ENCODE data around the gene U2AF1L4.

Gene U2AF1L4

DNA sequence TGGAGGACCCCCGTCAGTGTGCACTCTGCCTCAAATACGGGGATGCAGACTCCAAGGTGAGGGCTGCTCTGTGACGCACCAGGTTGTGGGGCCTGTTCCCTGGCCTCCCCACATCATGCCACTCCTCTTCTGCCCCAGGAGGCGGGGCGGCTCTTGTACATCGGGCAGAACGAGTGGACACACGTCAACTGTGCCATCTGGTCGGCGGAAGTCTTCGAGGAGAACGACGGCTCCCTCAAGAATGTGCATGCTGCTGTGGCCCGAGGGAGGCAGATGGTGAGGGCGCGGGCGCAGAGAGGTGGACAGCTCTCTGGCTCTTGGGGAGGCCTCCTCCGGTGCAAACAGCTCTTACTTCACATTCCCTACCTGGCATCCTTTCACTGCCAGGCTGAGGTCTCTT, 16.2 kb downstream of the U2AF1L4 start:
- TF ChIP-seq YY1 (IDR thresholded peaks at IDR 0.05; ENCODE audit: low read depth): no peak
- TF ChIP-seq, protein P1, sequence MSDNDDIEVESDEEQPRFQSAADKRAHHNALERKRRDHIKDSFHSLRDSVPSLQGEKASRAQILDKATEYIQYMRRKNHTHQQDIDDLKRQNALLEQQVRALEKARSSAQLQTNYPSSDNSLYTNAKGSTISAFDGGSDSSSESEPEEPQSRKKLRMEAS (IDR thresholded peaks at IDR 0.05): no peak
- no peak for TF ChIP-seq RAD21 (IDR thresholded peaks at IDR 0.05; ENCODE audit: low read depth)
- TF ChIP-seq NFIC (IDR thresholded peaks at IDR 0.05): no peak
- TF ChIP-seq CEBPB (IDR thresholded peaks at IDR 0.05): no peak

DNA sequence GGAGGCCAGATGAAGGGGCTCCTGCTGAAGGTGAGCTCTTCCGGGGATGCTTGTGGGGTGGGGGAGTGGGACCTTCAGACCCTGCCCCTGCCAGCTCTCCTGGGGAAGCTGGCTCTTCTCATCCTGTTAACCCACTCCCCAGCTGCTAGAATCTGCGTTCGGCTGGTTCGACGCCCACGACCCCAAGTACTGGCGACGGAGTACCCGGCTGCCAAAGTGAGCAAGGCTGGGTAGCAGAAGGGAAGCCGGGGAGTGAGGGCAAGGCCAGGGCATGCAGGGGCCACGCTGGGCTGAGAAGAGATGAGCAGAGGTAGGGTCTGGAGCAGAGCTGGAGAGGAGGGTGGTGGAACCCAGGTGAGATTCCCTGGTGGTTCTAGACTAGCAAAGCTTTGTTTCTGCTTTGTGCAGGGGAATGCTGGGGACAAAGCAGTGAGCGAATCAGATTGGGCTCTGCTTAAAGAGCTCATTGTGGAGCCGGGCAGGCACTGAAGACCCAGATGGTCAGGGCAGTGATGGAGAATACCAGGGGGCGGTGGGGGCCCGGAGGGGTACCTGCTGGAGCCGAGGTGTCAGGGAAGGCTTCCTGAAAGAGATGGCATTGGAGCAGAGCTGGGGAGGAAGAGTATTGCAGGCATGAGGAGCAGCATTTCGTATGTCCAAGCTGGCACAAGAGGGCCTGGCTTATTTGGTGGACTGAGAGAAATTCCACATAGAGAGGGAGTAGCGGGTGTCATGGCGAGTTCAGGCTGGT, 17.1 kb downstream of the U2AF1L4 start:
- TF ChIP-seq YY1 (IDR thresholded peaks at IDR 0.05; ENCODE audit: low read depth): no peak

GRCh38 chr19:35727053-35727955, 17.9 kb downstream of the U2AF1L4 start:
- no peak for TF ChIP-seq EP300 (IDR thresholded peaks at IDR 0.05; ENCODE audit: borderline replicate concordance)
- no peak for TF ChIP-seq FOXM1 (IDR thresholded peaks at IDR 0.05; ENCODE audit: borderline replicate concordance, low read depth)

GRCh38 chr19:35725216-35725861, 19.9 kb downstream of the U2AF1L4 start:
- no peak for TF ChIP-seq CEBPB (IDR thresholded peaks at IDR 0.05)
- TF ChIP-seq FOXM1 (IDR thresholded peaks at IDR 0.05; ENCODE audit: borderline replicate concordance, low read depth): no peak
- no peak for TF ChIP-seq REST (IDR thresholded peaks at IDR 0.05; ENCODE audit: low read depth)
- no peak for TF ChIP-seq RAD21 (IDR thresholded peaks at IDR 0.05; ENCODE audit: low read depth)
- no peak for TF ChIP-seq EP300 (IDR thresholded peaks at IDR 0.05; ENCODE audit: borderline replicate concordance)
- no peak for TF ChIP-seq EGR1 (IDR thresholded peaks at IDR 0.05)
- no peak for TF ChIP-seq TCF12 (IDR thresholded peaks at IDR 0.05; ENCODE audit: low read depth)
- no peak for TF ChIP-seq TAF1 (IDR thresholded peaks at IDR 0.05; ENCODE audit: low read depth)
- TF ChIP-seq, protein P2, sequence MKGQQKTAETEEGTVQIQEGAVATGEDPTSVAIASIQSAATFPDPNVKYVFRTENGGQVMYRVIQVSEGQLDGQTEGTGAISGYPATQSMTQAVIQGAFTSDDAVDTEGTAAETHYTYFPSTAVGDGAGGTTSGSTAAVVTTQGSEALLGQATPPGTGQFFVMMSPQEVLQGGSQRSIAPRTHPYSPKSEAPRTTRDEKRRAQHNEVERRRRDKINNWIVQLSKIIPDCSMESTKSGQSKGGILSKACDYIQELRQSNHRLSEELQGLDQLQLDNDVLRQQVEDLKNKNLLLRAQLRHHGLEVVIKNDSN (IDR thresholded peaks at IDR 0.05): no peak
- no peak for TF ChIP-seq ZBTB7A (IDR thresholded peaks at IDR 0.05; ENCODE audit: low read depth)

DNA sequence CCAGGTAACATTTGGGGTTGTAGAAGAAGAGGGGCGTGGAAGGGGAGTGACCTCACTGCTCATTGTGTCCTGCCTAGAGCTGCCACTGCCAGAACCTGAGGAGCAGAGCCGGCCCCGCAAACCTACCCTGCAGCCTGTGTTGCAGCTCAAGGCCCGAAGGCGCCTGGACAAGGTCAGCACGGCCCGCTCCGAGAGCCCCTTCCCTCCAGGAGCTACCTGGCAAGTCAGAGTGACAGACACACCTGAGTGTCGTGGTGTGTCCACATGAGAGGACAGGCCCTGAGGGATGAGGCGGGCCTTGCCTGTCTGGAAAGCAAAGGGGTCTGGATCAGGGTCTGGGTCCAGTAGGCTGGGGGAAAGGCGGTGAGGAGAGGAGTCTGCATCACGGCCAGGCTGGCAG, 20.7 kb downstream of the U2AF1L4 start:
- TF ChIP-seq EP300 (IDR thresholded peaks at IDR 0.05; ENCODE audit: borderline replicate concordance) (no peak), REST (IDR thresholded peaks at IDR 0.05; ENCODE audit: low read depth) (no peak), EGR1 (IDR thresholded peaks at IDR 0.05) (no peak), FOXM1 (IDR thresholded peaks at IDR 0.05; ENCODE audit: borderline replicate concordance, low read depth) (no peak), TCF12 (IDR thresholded peaks at IDR 0.05; ENCODE audit: low read depth) (no peak), YY1 (IDR thresholded peaks at IDR 0.05; ENCODE audit: low read depth) (no peak), CREB1 (IDR thresholded peaks at IDR 0.05; ENCODE audit: low read depth) (no peak), NFIC (IDR thresholded peaks at IDR 0.05) (no peak), TAF1 (IDR thresholded peaks at IDR 0.05; ENCODE audit: low read depth) (no peak), RAD21 (IDR thresholded peaks at IDR 0.05; ENCODE audit: low read depth) (no peak), ZBTB7A (IDR thresholded peaks at IDR 0.05; ENCODE audit: low read depth) (no peak)
- TF ChIP-seq, protein P2 (IDR thresholded peaks at IDR 0.05): no peak
- TF ChIP-seq, protein P1 (IDR thresholded peaks at IDR 0.05): no peak

DNA sequence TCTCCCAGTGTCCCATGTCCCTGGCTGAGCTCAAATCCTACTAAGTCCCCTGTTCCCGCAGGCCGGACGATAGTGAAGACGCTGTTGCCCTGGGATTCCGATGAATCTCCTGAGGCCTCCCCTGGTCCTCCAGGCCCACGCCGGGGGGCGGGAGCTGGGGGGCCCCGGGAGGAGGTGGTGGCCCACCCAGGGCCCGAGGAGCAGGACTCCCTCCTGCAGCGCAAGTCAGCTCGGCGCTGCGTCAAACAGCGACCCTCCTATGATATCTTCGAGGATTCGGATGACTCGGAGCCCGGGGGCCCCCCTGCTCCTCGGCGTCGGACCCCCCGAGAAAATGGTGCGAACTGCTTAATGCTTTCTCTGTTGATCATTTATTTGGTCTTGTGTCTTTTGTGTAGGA, 21.5 kb downstream of the U2AF1L4 start:
- TF ChIP-seq NFIC (IDR thresholded peaks at IDR 0.05): no peak
- no peak for TF ChIP-seq TEAD4 (IDR thresholded peaks at IDR 0.05)
- no peak for TF ChIP-seq TAF1 (IDR thresholded peaks at IDR 0.05; ENCODE audit: low read depth)
- no peak for TF ChIP-seq CEBPB (IDR thresholded peaks at IDR 0.05)
- TF ChIP-seq REST (IDR thresholded peaks at IDR 0.05; ENCODE audit: low read depth): no peak
- no peak for TF ChIP-seq TCF12 (IDR thresholded peaks at IDR 0.05; ENCODE audit: low read depth)
